Epithelial cell of proximal tubule (primary cell): ENCODE results near the gene CHMP2B. TPM values are rescaled to one million over a fixed set of nuclear protein-coding genes. Genes with fewer than 3 reads are reported as not detected.

Experiments
- DNase-seq: peaks from one replicate; pipeline ENCODE4 v3.0.0-alpha.2; 2011; ENCODE audit warnings: low read depth
- H3K4me3 ChIP-seq: 2 replicates; pipeline ENCODE4 v1.5.1; 2011; ENCODE audit warnings: low read depth, mild to moderate bottlenecking, low read length
- CTCF ChIP-seq: conservative IDR thresholded peaks from 2 replicates; pipeline ENCODE4 v1.5.1; 2012; ENCODE audit warnings: low read depth, mild to moderate bottlenecking, low read length
- total RNA-seq: library from RNA; depleted of rRNA; stranded (reverse); fragments of >200 nt; gene quantifications from 2 replicates; pipeline ENCODE4 v1.2.3, GENCODE V29; 2015

The CHMP2B gene
- total RNA-seq, 1 donor from 2014 or later: 27.4 TPM

- TF ChIP-seq CTCF: no peak
- DNase-seq: no peak
Observed at GRCh38 chr3:87196879-87197278, 30.2 kb upstream of the CHMP2B start.

GRCh38 chr3:87197531-87197930 lies 29.6 kb upstream of the CHMP2B start:
- no peak for DNase-seq
- no peak overlapping the region for H3K4me3 ChIP-seq
- TF ChIP-seq CTCF: no peak

More at GRCh38 chr3:87196879-87197278, 30.2 kb upstream of the CHMP2B start:
- no peak overlapping the region for H3K4me3 ChIP-seq

- no peak overlapping the region for H3K4me3 ChIP-seq
- TF ChIP-seq CTCF: no peak
- no peak for DNase-seq
Observed at GRCh38 chr3:87198774-87199173, 28.3 kb upstream of the CHMP2B start.

- H3K4me3 ChIP-seq: no peak overlapping the region
- no peak for TF ChIP-seq CTCF
- DNase-seq: no peak
Observed at GRCh38 chr3:87199628-87200027, 27.5 kb upstream of the CHMP2B start.

GRCh38 chr3:87200060-87200647 lies 27.0 kb upstream of the CHMP2B start:
- no peak for DNase-seq
- no peak overlapping the region for H3K4me3 ChIP-seq
- TF ChIP-seq CTCF: no peak

GRCh38 chr3:87201727-87202126 lies 25.4 kb upstream of the CHMP2B start:
- DNase-seq: no peak
- no peak for TF ChIP-seq CTCF
- H3K4me3 ChIP-seq: no peak overlapping the region

GRCh38 chr3:87203809-87204208 lies 23.3 kb upstream of the CHMP2B start:
- H3K4me3 ChIP-seq: no peak overlapping the region
- no peak for TF ChIP-seq CTCF
- DNase-seq: no peak
